Keratinocyte (primary cell): ENCODE results near the gene ZSWIM6.

Experiments used
- CTCF ChIP-seq, 3 experiments: IDR thresholded peaks in 1 of 3; conservative IDR thresholded peaks in 1 of 3; optimal IDR thresholded peaks in 1 of 3; 2 replicates in 2 of 3; 3 replicates in 1 of 3; pipeline versions ENCODE3 to v1.5.1; 2011; ENCODE audit warnings: low read length in 3 of 3, mild to moderate bottlenecking in 3 of 3, moderate library complexity in 2 of 3, control low read depth in 1 of 3, inconsistent platforms in 1 of 3; ENCODE audit not compliant: insufficient read depth in 2 of 3; ENCODE audit errors: extremely low read depth in 1 of 3
- EZH2 ChIP-seq: IDR thresholded peaks from one replicate; pipeline ENCODE4 v1.6.1; 2012; ENCODE audit warnings: inconsistent platforms, mild to moderate bottlenecking, low read length, moderate library complexity

GRCh38 chr5:61342071-61342501, 10.0 kb downstream of the ZSWIM6 start:
- TF ChIP-seq CTCF (optimal IDR thresholded peaks at IDR 0.05 in 1 of 3, IDR thresholded peaks at IDR 0.05 in 1 of 3, conservative IDR thresholded peaks at IDR 0.05 in 1 of 3; ENCODE audit: extremely low read depth in 1 of 3, insufficient read depth in 2 of 3, low read length in 3 of 3), result no peak
- TF ChIP-seq EZH2, result no peak
